Thyroid gland (tissue), 4 donors: ENCODE results near the gene SCO2. TPM values are rescaled to one million over a fixed set of nuclear protein-coding genes. Genes with fewer than 3 reads are reported as not detected.

Experiments used
- DNase-seq, 2 donors: peaks; one replicate each; pipeline ENCODE4 v3.0.0-alpha.2; 2019
- H3K27ac ChIP-seq, 3 donors: fragments of 200-600 bp; sonication (generic); 1 replicate in 2 of 3; 2 replicates in 1 of 3; pipeline ENCODE4 v1.5.1; 2016 to 2019; ENCODE audit warnings: mild to moderate bottlenecking in 1 of 3, moderate library complexity in 1 of 3
- H3K27me3 ChIP-seq: fragments of 200-600 bp; sonication (generic); one replicate; pipeline ENCODE4 v1.5.1; 2019
- H3K36me3 ChIP-seq, 2 donors: fragments of 200-600 bp; sonication (generic); one replicate each; pipeline ENCODE4 v1.5.1; 2016 to 2019
- H3K4me1 ChIP-seq, 2 donors: fragments of 200-600 bp; sonication (generic); one replicate each; pipeline ENCODE4 v1.5.1; 2017 to 2019
- H3K4me3 ChIP-seq, 3 donors: fragments of 200-600 bp; sonication (generic); replicated peaks in 1 of 3; 1 replicate in 2 of 3; 2 replicates in 1 of 3; pipeline ENCODE4 v1.5.1; 2016; ENCODE audit warnings: mild to moderate bottlenecking in 1 of 3
- H3K9me3 ChIP-seq: fragments of 200-600 bp; sonication (generic); one replicate; pipeline ENCODE4 v1.5.1; 2017
- POLR2A ChIP-seq, 2 donors: fragments of 450-650 bp; IDR thresholded peaks; one replicate each; pipeline ENCODE4 v1.6.1; 2017; ENCODE audit warnings: antibody characterized with exemption in 2 of 2, mild to moderate bottlenecking in 2 of 2, moderate library complexity in 1 of 2
- WGBS, 2 donors: methylation state at CpG; one replicate each; pipeline ENCODE4 v1.1.5; 2017; 5-methylcytosine and 5-hydroxymethylcytosine counted together
- intact Hi-C: fragments of 100-400 bp; cut with DNase I; formaldehyde crosslinking; loops from one replicate; pipeline ENCODE4 v1.15.1; 2023
- total RNA-seq, 4 donors: library from RNA; depleted of rRNA; stranded (reverse); fragments of >200 nt; gene quantifications; one replicate each; pipeline ENCODE4 v1.2.3, GENCODE V29; 2016
- TF ChIP-seq, protein P1 (sequence below), 6 experiments: fragments of 200-600 bp in 3 of 6; fragments of 450-650 bp in 3 of 6; sonication (generic) in 3 of 6; IDR thresholded peaks; one replicate each; pipeline ENCODE4 v1.5.1; 2016 to 2019; ENCODE audit warnings: antibody characterized with exemption in 6 of 6, mild to moderate bottlenecking in 2 of 6, inconsistent platforms in 1 of 6, moderate library complexity in 1 of 6

SCO2 gene
- total RNA-seq, 4 donors from 2014 or later, result 2.6 to 5.5 (median 2.9) TPM; not detected in 1

GRCh38 chr22:50548040-50548920, 22.9 kb upstream of the SCO2 start:
- TF ChIP-seq, protein P1, sequence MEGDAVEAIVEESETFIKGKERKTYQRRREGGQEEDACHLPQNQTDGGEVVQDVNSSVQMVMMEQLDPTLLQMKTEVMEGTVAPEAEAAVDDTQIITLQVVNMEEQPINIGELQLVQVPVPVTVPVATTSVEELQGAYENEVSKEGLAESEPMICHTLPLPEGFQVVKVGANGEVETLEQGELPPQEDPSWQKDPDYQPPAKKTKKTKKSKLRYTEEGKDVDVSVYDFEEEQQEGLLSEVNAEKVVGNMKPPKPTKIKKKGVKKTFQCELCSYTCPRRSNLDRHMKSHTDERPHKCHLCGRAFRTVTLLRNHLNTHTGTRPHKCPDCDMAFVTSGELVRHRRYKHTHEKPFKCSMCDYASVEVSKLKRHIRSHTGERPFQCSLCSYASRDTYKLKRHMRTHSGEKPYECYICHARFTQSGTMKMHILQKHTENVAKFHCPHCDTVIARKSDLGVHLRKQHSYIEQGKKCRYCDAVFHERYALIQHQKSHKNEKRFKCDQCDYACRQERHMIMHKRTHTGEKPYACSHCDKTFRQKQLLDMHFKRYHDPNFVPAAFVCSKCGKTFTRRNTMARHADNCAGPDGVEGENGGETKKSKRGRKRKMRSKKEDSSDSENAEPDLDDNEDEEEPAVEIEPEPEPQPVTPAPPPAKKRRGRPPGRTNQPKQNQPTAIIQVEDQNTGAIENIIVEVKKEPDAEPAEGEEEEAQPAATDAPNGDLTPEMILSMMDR (IDR thresholded peaks at IDR 0.05), result no peak
- no peak for TF ChIP-seq POLR2A (IDR thresholded peaks at IDR 0.05)
- DNase-seq, result peak; percentile 39 to 45
- Histone ChIP-seq H3K4me1 (peaks cover 9 to 24% of the 10 kb centered on the region in 2 donors), H3K27ac (no peak overlapping the region), H3K27me3 (no peaks in the 10 kb centered on the region), H3K4me3 (peak overlapping the region in 1 of 3 donors; percentile 9), H3K36me3 (no peaks in the 10 kb centered on the region), H3K9me3 (no peaks in the 10 kb centered on the region)
- 10% methylated on average over 5 of the region's 56 CpGs; no CpG with 5 or more reads in 1 of the 2 donors for WGBS, 2 donors
- intact Hi-C loops, result no loop called here

DNA sequence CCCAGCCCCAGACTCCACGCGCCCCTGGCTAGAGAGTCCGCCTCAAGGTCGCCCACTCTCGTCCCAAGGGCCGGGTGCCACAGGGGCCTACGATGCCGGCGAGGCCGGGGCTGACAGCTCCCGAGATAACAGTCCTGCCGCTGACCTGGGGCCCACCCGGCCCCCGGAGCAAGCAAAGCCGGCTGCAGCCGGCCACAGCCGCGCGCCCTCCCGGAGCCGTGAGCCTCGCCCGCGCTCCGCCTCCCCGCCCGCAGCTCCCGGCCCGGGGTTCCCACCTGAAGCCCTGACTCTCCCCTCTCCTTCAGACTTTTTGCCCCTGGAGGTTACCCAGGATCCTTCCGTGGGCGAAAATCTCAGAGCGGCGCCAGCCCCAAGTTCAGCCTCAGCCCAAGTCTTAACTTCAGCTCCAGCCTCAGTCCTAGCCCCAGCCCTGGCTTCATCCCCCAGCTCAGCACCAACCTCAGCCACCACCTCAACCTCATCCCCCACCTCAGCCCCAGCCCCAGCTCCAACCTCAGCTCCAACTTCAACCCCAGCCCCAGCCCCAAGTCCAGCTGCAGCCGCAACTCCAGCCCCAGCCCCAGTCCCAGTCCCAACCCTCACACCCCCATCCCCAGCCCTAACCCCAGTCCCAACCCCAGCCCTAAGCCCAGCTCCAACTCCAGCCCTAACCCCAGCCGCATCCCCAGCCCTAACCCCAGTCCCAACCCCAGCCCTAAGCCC, 22.0 kb upstream of the SCO2 start:
- Histone ChIP-seq H3K9me3 (no peaks in the 10 kb centered on the region), H3K4me1 (peaks cover 9 to 24% of the 10 kb centered on the region in 2 donors), H3K4me3 (no peak overlapping the region), H3K36me3 (no peaks in the 10 kb centered on the region), H3K27me3 (no peaks in the 10 kb centered on the region), H3K27ac (no peak overlapping the region)
- no peak for DNase-seq
- 32 to 50% methylated on average over 5 to 17 of the region's 35 CpGs for WGBS, 2 donors
- intact Hi-C loops, result no loop called here
- TF ChIP-seq, protein P1 (IDR thresholded peaks at IDR 0.05), result no peak
- no peak for TF ChIP-seq POLR2A (IDR thresholded peaks at IDR 0.05)

- Histone ChIP-seq H3K9me3 (no peaks in the 10 kb centered on the region), H3K27me3 (no peaks in the 10 kb centered on the region), H3K36me3 (no peaks in the 10 kb centered on the region), H3K4me1 (peaks cover 9 to 28% of the 10 kb centered on the region in 2 donors), H3K4me3 (no peak overlapping the region), H3K27ac (no peak overlapping the region)
- intact Hi-C loops, result no loop called here
- 50 to 87% methylated on average over 6 to 12 of the region's 78 CpGs for WGBS, 2 donors
- no peak for DNase-seq
- TF ChIP-seq POLR2A (IDR thresholded peaks at IDR 0.05), result no peak
- TF ChIP-seq, protein P1 (IDR thresholded peaks at IDR 0.05), result no peak
Observed at GRCh38 chr22:50546326-50547262, 21.2 kb upstream of the SCO2 start.

DNA sequence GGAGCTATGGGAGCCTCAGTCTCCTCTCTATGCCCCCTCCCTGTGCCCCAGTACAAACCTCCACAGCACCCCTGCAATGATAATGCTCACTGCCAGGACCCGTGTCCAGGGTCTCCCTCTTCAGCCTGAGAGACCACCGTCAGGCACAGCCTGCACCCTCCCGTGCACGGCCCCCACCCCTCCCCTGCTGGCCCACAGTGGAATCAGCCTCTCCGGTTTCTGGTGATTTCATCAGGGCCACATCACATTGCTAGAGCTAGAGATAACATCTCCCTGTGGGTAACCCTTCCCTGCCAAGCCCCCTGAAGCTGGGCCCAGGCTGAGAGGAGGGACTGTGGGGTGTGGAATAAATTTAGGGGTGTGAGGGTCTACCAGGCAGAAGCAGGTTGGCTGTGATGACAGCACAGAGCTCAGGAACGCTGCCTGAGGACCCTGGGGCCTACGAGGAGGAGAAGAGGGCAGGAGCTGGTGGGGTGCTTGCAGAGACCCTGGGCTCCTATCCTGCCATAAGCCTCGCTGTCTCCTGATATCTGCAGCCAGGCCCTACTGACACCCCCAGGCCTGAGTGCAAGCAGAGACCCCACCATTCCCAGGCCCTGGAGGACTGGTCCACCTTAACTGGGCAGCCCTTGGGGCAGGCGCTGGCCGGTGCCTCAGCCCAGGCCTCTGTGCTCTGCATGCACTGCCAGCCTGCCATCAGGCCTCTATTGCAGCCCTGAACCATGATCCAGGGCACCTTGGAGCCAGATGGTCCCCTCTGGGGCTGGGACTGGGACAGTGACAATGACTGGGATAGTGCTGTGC, 20.3 kb upstream of the SCO2 start, which contains the start of gene KLHDC7B:
KLHDC7B (plus strand) TSS at position 378 of the 804 bp plus-strand sequence; CDS start at position 723, 345 bp downstream.
- no peak for TF ChIP-seq POLR2A (IDR thresholded peaks at IDR 0.05)
- TF ChIP-seq, protein P1 (IDR thresholded peaks at IDR 0.05), result no peak
- H3K4me1 ChIP-seq, result peaks cover 9 to 37% of the 10 kb centered on the region in 2 donors
- intact Hi-C loops, result no loop called here
- peak within 1 kb of the TSS in 2 of 3 donors; percentile 14 to 76 for H3K27ac ChIP-seq
- H3K4me3 ChIP-seq, result no peak within 1 kb of the TSS
- H3K27me3 ChIP-seq, result no peaks in the 10 kb centered on the region
- no peak for DNase-seq
- H3K9me3 ChIP-seq, result no peaks in the 10 kb centered on the region
- no peaks in the 10 kb centered on the region for H3K36me3 ChIP-seq
- 76 to 77% methylated on average over 7 to 10 of the region's 10 CpGs for WGBS, 2 donors
